ENCODE data around the gene ALX4.

ALX4 gene

DNA sequence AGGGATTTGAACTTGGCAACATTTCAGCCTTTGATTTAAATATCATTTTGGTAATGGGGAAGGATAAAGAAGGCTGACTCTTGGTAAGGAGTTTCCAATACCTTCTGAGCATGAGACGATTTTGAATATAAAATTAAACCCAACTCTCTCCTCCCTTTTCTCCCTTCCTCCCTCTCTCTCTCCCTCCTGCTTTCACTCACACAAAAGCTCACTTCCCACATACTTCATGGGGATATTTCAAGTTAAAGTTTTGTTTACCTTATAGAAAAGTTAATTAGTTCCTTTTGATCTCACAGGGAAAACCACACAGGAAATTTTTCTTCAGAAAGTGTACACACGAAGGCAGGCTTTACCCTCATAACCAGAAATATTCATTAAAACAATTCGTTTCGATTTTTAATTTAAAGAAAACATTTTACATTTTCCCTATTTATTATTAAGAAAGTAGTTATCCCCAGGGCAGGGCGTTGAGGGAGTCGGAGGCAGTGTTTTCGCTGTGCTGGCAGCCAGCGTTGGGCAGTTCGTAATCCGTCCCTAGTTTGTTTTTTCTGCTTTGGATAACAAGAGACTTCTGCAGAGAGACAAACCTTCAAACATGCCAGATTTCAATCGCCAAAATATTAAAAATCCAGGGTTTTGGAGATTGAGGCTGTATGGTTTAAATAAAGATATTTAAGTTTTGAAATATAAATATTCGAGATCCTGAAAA is 25.3 kb upstream of the ALX4 start:
- no peak for DNase-seq (ENCODE audit: low spot score)

DNA sequence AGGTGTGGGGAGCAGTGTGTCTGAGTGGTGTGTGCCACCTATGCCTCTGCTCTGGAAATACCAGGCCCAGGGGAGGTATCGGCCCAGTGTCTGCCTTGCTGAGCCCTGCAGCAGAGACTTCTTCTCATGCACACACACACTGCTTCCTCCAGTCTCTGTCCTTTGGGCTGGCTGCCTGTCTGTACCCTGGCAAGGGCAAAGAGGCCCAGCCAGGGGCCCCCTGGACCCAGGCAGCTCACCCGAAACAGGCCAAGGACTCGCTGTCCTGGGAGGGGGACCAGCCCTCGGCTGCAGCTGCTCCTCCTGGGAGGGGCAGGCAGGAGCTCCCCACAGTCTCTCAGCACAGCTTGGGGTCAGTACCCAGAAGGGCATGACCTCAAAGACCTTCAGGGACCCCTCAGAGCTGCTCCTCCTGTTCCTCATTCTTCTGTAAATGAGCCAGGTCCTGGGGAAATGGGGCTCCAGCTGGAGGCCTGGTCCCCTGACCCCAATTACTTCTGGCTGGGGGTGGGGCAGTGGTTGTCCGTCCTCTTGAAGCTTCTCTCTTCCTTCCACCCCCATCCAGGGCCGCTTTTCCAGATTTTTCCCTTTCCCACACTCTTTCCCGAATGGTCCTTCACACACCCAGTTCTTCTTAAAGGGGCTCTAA is 24.5 kb upstream of the ALX4 start:
- DNase-seq (ENCODE audit: low spot score), result no peak

DNA sequence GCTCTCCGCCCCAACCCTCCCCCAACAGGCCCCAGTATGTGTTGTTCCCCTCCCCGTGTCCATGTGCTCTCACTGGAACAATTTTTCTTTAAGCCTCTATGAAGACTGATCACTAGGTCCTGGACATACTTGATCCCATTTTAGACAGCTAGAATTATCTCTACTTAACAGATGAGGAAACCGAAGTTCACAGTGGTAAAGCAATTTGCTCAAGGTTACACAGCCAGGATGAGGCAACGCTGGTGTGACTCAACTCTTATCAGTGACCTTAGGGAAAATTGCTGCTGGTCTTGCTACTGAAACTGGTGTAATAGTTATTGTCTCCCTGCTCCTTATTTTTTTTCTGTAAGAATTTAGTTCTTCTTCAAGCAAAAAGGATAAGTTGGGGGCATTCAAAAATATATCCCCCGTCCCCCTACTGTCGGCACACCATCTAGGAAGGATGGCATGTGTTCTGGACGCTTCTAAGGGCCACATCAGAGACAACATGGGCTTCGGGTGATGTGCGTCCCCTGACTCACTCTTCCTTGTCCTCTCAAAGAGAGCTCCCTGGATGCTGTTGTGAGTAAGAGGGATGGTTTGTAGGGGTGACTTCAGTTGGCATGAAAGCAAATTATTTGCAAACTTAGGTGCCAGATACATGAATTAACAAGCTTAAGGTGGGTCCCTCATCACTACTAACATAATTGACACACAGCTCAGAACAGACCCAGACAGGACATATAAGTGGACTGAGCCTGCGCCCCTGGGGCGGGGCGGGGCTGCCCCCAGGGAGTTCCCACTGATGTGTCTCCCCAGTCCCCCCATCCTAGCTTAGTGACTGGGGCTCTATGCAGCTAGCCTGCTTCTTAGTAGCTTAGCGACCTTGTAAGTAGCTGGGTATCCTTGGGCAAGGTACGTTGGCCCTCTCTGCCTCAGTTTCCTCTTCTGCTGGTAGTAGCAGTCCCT is 23.6 kb upstream of the ALX4 start:
- DNase-seq (ENCODE audit: low spot score), result no peak

DNA sequence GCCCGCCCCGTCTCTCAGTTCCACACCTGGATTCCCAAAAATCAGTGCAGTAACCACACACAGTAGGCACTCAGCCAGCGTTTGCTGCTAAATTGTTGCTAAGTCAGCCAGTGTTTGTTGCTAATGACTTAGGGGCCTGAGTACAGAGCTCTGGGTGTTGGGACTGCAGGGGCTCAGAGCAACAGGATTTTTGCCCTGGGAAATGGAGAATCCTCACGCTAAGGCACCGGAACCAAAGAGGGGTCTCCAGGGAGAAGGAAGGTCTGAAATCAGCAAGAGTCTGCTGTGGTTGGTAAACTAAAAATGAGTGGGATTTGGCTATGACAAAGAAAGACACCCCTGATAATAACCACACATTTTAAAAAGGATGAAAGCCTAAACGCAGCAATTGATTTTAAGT is 22.7 kb upstream of the ALX4 start:
- no peak for DNase-seq (ENCODE audit: low spot score)

DNA sequence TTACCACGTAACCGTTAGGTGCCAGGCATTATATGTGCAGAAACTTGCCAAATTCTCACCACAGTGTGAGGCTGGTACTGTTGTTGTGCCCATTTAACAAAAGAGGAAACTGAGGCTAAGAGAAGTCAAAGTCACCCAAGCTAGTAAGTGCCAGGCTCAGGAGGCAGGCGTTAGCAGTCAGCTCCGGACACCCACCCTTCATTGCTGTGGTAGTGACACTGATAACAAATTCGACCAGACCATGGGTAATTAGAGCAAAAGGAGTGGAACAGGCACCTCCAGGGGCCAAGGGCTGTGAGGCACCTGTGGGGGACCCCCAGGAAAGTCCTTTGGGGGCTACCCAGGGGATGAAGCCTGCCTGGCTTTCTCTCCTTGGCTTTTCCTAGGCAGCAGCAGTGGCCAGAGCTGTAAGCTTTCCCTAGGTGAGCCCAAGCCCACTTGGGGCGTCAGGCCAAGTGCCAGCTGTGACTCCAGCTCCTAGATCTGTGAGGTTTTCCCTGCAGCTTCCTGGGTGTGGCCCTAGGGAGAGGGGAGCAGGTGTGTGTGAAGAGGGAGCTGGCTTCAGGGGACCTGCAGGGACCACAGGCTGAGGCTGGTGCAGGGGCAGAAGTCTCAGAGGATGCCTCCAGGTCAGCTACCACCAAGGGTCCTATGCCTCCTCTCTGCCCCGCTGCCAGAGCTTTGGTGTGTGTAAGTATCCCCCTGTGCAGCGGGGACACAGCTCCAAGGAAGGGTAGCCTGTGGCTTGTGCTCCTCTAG is 19.7 kb upstream of the ALX4 start:
- DNase-seq (ENCODE audit: low spot score), result no peak

DNA sequence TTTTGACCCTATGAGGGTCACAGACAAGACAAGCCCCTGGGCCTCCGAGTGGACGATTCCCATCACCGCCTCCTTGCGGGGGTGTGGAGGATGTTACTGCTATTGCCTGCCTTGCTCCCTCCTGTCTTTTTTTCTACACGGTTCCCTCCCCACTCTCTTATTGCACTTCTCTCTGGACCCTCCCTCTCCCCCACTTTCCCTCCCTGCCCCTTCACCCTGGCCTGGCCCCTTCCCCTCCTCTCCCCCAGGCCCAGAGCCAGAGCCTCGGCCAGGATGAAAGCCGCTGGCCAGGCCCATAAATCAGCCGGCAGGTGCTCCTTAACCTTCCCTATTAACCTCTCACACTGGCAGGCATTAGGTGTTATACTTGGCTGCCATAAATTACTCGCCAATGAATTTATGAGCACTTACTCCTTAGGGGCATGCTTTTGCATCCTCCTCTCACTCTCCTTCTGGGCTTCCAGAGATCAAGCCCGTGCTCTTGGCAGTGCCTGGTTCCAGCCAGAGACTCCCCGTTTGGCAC is 18.3 kb upstream of the ALX4 start:
- no peak for DNase-seq (ENCODE audit: low spot score)

DNA sequence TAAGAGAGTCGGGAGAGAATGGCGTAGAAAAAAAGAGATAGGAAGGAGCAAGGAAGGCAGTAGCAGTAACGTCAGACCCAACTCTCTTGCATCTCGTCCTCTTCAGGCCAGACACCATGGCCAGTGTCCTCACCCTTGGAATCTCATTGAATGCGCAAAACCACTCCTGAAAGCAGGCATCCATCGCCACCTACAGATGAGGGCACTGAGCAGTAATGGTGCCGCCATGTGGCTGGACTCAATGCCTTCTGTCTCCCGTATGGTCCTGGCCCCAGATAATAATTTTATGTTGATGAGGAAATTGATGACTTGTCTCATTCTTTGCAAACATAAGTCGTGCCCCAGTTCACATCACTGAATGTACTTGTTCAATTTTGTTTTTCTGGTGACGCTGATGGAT is 17.8 kb upstream of the ALX4 start:
- DNase-seq (ENCODE audit: low spot score), result no peak

DNA sequence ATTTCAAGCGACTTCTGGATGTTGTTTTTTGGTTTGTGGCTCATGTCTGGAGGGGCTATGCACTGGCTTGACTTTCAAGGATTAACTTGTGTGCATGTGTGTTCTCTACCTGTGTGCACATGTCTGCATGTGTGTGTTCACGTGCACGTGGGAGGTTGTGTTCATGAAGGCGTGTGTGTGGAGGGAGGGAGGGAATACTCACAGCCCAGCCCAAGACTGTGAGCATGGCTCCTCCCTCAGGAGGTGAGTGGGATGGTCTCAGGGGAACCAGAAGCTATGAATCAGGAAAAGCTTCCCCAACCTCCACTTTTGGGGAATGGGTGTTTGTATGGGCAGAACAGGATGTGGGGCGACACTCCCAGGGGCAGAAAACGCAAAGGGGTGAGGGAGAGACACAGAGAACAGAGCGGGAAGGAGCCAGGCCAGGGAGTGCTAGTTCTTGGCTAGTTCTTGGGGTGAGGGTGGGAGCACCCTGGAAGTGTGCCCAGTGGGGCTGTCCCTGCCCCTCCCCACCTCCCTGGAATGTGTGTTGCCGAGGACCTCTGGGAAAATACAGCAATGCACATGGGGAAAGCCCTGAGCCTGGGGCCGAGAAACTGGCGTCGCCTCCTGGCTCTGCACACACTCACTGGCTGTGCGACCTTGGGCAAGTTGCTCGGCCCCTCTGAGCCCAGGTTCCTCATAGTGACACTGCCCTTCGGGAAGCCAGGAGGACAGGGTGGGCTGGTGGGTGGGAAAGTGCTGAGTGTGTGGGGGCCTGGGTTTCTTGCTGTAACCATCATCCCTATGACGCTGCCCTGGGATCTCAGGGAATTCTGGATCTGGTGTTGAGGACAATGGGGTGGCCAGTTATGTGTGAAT is 16.9 kb upstream of the ALX4 start:
- DNase-seq (ENCODE audit: low spot score), result no peak

DNA sequence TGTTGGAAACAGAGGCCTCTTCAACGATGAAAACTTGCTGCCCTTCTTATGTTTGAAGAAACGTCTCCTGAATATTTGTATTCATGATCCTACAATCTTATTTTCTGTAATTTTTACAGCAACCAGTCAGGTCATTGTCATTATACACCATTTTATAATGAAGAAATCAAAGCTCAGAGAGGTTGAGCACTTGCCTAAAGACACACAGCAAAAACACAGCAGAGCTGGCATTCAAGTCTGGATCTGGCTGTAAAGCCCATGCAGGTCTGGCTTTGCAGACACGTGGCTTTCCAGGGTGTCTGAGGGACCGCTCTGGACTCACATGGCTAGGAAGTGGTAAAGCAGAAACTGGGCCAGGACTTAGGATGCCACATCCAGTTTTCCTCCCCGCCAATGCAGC is 15.8 kb upstream of the ALX4 start:
- DNase-seq (ENCODE audit: low spot score), result no peak

DNA sequence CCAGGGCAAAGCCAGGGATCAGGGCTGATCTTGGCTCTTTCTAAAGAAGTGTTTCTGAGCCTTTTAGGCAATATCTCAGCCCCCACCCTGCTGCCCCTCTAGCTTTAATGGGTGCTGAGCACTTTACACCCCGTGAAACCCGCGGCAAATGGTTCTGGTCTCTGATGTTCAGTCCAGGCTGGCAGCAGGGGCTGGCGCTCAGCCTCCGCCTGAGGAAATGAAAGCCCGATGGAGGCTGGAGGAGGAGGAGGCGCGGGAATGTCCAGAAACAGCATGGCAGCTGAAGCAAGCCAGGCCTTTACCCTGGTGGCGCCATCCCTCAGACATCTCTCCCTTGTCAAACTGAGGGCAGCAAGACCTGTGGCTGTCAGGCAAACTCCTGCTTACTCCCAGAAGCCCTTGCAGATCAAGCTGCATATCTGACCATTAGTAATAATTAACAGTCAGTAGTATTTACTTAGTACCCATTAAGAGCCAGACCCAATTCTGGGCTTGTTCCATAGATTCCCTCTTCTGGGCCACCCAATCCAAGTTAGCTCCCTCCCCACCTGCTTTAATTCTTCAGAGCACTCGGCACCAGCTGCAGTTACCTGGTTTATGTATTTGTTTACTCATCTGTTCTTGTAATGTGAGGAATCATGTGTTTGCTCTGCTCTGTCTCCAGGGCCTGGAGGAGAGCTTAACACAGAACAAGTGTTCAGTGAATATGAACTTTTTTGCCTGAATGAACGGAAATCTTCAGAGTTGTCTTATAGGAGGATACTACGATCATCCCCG is 15.0 kb upstream of the ALX4 start:
- DNase-seq (ENCODE audit: low spot score), result no peak

DNA sequence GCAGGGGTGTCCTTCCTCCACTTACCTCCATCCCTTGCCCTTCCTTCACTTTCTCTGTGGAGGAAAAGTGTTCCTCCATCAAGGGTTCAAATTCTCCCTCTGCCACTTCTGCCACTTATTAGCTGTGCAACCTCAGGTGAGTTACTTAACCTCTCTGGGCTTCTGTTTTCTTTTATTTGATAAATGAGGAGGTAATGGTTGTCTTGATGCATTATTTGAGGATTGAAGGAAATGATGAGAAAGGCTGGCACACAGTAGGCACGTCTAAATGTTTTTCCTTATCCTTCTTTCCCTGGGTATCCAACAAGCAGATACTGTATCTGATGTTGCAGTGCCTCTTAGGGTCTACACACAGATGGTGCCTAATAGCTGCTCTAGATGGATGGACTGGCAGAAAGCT is 14.3 kb upstream of the ALX4 start:
- DNase-seq (ENCODE audit: low spot score), result no peak

DNA sequence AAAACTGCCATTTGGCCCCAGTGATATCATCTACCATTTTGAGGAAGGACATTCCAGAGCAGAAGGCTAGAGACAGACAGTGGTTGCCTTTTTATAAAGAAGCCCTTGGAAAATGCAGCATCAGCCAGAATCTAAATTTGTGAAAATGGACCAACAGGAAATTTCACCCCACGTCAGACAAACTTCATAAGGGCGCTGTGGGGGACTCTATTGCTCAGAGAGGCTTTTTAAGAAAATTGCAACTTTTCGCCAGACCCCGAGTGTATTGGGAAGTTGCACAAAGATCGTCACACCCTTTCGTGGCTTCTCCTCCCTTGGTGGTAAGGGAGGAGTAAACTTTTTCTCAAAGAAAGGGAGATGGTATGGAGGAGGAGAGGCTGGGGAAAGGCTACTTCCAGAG is 12.3 kb upstream of the ALX4 start:
- DNase-seq (ENCODE audit: low spot score), result no peak

DNA sequence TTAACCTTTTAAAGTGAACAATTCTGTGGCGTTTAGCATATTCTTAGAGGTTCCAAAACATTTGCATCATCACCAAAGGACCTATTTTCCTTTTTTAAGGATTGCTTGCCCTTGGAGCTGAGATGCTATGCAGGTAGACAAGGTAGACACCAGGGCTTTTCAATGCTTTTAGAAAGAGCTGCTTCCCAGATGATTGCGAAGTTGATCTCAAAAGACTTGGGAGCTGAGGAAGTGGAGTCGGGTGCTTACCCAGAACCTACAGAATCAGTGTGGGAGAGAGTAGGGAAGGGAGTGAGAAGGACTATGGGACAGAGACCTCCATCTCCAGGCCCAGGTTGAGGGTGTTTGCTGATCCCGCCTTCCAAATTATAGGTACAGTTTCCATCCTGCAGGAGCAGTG is 11.1 kb upstream of the ALX4 start:
- DNase-seq (ENCODE audit: low spot score), result no peak

DNA sequence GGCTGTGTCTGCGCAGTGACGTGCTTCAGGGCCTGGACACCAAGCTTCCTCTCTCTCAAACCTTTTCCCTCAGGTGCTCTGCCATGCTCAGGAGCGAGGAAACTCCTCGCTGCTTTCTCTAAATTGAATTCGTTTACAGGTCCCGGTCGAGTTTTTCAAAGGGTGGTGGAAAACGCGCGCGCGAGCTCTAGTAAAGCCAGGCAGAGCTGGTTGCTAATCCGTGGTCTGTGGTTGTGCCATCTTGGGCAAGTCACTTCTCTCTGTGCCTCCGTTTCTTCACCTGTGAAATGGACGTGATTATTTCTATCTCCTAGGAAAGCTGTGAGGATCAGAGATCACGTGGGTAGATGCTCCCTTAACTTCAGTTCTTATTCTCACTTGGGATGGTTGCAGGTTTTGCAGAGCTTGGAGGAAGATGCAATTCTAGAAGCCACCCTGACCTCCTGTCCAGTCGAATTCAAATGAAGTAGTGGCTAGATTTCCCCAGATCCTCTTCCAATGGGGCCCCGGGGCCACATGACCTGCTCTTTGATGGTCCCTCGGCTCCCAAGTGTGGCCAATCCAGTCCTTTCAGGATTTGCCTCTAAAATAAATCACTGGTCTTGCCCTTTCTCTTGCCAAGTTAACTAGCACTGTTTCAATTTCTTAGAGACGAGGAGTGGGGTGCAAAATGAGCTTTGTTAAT is 10.5 kb upstream of the ALX4 start:
- no peak for DNase-seq (ENCODE audit: low spot score)

DNA sequence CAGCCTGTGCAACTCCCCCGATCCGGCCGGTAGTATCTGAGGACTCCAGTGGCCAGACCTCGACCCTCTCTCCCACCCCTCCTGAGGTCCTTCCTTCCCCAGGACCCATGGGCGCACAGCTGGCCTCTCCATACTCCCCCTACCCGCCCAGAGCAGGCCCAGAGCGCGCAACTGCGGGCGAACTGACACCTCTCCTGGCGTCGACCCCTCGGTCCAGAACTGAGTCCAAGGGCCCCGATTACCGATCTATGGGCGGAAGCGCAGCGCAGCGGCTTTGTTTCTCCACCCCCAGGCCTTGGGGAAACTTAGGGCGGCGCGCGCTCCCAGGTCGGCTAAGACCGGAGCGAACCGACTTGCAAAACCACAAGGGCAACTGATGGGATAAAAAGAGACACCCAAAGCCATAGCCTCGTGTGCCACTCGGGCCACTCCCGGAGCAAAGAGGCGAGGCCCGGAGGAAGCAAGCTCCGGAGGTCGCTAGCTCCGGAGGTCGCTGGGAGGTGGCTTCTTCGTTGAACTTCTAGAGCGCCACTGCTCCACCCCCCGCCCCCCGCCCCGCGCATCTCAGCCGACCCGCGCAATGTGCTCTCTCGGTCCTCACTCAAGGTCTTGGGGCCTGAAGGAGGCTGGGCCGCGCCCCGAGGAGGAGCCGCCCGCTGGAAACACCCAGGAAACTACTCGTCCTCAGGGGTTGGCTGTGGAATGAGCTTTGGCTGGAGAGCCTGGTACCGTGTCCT is 9.8 kb upstream of the ALX4 start:
- DNase-seq (ENCODE audit: low spot score), result no peak

DNA sequence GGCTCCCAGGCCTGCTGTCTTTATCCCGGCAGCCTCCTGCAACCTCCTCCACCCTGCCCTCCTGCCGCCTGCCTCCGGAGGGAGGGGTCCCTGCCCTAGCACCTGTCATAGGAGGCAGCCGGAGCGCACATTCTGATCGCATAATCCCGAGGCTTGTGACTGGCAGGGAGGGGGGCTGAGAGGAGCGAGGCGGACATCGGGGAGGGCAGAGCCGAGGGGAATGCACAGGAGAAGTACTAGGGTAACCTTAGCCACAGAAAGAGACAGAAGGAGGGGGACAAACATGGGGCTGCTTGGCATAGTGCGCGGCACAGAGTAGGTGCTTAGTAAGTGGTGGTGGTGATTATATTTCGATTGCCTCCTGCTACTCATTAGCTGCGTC is 9.2 kb upstream of the ALX4 start:
- DNase-seq (ENCODE audit: low spot score), result no peak

DNA sequence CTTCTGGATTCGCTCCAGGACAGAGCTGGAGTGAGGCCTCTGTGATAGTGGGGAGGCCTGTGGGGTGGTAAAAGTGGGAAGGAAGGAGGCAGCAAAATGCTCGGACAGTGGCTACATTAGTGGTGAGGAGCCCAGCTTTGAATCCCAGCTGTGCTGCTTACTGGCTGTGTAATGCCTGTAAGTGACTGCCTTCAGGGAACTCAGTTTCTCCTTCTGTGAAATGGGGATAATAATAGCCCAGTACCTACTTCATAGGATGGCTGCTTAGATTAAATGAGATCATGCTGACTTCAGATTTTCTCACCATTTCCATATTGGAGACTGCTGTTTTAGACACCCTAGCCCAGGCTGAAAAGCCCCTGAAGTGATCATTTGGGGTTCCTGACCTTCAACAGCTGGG is 8.4 kb upstream of the ALX4 start:
- DNase-seq (ENCODE audit: low spot score), result no peak

DNA sequence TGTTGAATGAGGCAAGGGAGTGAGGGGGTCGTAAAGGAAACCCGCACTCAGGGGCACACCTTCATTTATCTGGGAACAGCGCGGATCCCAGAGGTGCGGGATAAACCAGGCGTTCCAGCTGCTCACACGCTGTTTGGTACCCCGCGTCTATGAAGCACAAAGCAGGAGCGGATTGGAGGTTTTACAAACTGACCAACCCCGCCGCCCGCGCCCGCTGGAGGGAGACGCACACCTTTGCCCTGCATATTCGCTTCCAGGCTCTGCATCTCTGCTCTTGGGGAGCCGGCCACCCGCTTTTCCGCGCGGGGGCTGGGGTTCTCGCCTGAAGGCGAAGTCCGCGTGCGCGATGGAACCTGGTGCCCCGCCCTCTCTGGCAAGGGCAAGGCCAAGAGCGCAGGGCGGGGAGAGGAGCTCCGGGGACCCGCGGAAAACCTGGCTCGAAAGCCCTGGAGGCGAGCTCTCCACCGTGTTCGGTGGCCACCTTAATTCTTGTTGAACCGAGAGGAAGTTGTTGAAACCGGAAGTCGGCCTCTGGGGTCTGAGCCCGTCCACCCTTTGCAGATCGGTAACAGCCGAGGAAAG is 6.8 kb upstream of the ALX4 start:
- no peak for DNase-seq (ENCODE audit: low spot score)

All from hematopoietic multipotent progenitor cell treated with erythropoietin and hydrocortisone succinate and interleukin-3 and kit ligand, for 17 days (in vitro differentiated cells).